ENCODE measurements around the gene AGBL3. TPM values are rescaled to one million over a fixed set of nuclear protein-coding genes. Genes with fewer than 3 reads are reported as not detected.
A peak's percentile ranks its signal among the peaks of the same experiment; 100 is the strongest.

AGBL3 gene
- total and polyA plus RNA-seq, 9 of the 15 experiments (the other 6 are each of a cell fraction or from before 2014, with no cell fraction given), result 0.54 to 2.9 (median 1.7) TPM

GRCh38 chr7:134947329-134947728 lies 39.0 kb upstream of the AGBL3 start:
- no peaks in the 10 kb centered on the region for H3K36me3 ChIP-seq (ENCODE audit: control insufficient read depth, insufficient read depth, low read length)
- 29% methylated on average over 17 of the region's 17 CpGs for WGBS (ENCODE audit: insufficient coverage, low coverage, missing lambda C conversion rate)
- FAIRE-seq (no peak), DNase-seq (ENCODE audit: extremely low read depth in 1 of 4, low spot score in 3 of 4) (no peak), ATAC-seq (no peak; the same call in 2 of the 3 replicates)
- POLR2A ChIA-PET, result interaction anchor here (0.6 to 0.7 kb wide), 2 partner anchors 108 to 211 kb away, joined by 3 read pairs; no protein-coding TSS in a partner anchor
- H3K4me1 ChIP-seq (replicated peaks in 1 of 2; ENCODE audit: control insufficient read depth in 2 of 2, insufficient read depth in 2 of 2, low read length in 2 of 2), result no peaks in the 10 kb centered on the region; a peak in 1 of 5 replicates
- no peak overlapping the region for H2AFZ ChIP-seq (ENCODE audit: low read depth, low read length)
- H3K27ac ChIP-seq (ENCODE audit: extremely low read depth, low read depth, low read length), result no peak overlapping the region
- H3K9me1 ChIP-seq (ENCODE audit: control insufficient read depth, insufficient read depth, low read length), result no peaks in the 10 kb centered on the region
- intact Hi-C loops (cut with micrococcal nuclease), result loop anchor here (10.0 kb wide), 1 partner anchor 433 kb away; no protein-coding TSS in a partner anchor
- no TSS peak for BruUV-seq (replicated peaks)
- no peaks in the 10 kb centered on the region for H3K79me2 ChIP-seq (ENCODE audit: control insufficient read depth, insufficient read depth, low read length)
- H3K4me3 ChIP-seq, result no peak overlapping the region
- CTCF ChIA-PET (ENCODE audit: low intra/inter-chr PET ratio), result interaction anchor here (1.1 kb wide), 1 partner anchor 257 kb away, joined by 4 read pairs; no protein-coding TSS in a partner anchor
- TF ChIP-seq CBFB (CRISPR knock-in tag; IDR thresholded peaks at IDR 0.05) (0 out of 2 replicates have a peak, but pooled peaks have one; percentile 32), ELF1 (tag; IDR thresholded peaks at IDR 0.05) (no peak)
- no peak overlapping the region for H3K9ac ChIP-seq (ENCODE audit: insufficient read depth in 1 of 2, low read depth in 2 of 2, low read length in 2 of 2)
- no peak overlapping the region for H3K4me2 ChIP-seq (ENCODE audit: insufficient read depth, low read length)
- no peaks in the 10 kb centered on the region for H4K20me1 ChIP-seq (replicated peaks; ENCODE audit: control insufficient read depth, insufficient read depth, low read length)
- in situ Hi-C loops (cut with MboI), result loop anchor here (5.0 to 10.0 kb wide), 2 partner anchors 320 to 503 kb away; no protein-coding TSS in a partner anchor
- H3K27me3 ChIP-seq (ENCODE audit: control insufficient read depth in 2 of 2, insufficient read depth in 2 of 2, low read length in 2 of 2), result peaks cover 6 to 13% of the 10 kb centered on the region in 2 experiments; a peak in 3 of 5 replicates
- H3K9me3 ChIP-seq (replicated peaks; ENCODE audit: control insufficient read depth, insufficient read depth, low read depth, low read length), result no peaks in the 10 kb centered on the region

GRCh38 chr7:134947831-134948230 lies 38.5 kb upstream of the AGBL3 start:
- no peaks in the 10 kb centered on the region for H3K79me2 ChIP-seq (ENCODE audit: control insufficient read depth, insufficient read depth, low read length)
- no peak overlapping the region for H2AFZ ChIP-seq (ENCODE audit: low read depth, low read length)
- no peaks in the 10 kb centered on the region for H4K20me1 ChIP-seq (replicated peaks; ENCODE audit: control insufficient read depth, insufficient read depth, low read length)
- ChIA-PET CTCF (ENCODE audit: low intra/inter-chr PET ratio) (no interaction called here), POLR2A (interaction anchor here (0.7 kb wide), 1 partner anchor 108 kb away, joined by 3 read pairs; no protein-coding TSS in a partner anchor)
- no peak for DNase-seq (ENCODE audit: extremely low read depth in 1 of 4, low spot score in 3 of 4)
- H3K9me3 ChIP-seq (replicated peaks; ENCODE audit: control insufficient read depth, insufficient read depth, low read depth, low read length), result no peaks in the 10 kb centered on the region
- H3K27me3 ChIP-seq (ENCODE audit: control insufficient read depth in 2 of 2, insufficient read depth in 2 of 2, low read length in 2 of 2), result peaks cover 6 to 13% of the 10 kb centered on the region in 2 experiments; a peak in 3 of 5 replicates
- FAIRE-seq, result no peak
- no peak for ATAC-seq
- intact Hi-C loops (cut with micrococcal nuclease), result loop anchor here (10.0 kb wide), 1 partner anchor 433 kb away; no protein-coding TSS in a partner anchor
- H3K9ac ChIP-seq (ENCODE audit: insufficient read depth in 1 of 2, low read depth in 2 of 2, low read length in 2 of 2), result no peak overlapping the region
- no peaks in the 10 kb centered on the region for H3K9me1 ChIP-seq (ENCODE audit: control insufficient read depth, insufficient read depth, low read length)
- H3K4me2 ChIP-seq (ENCODE audit: insufficient read depth, low read length), result no peak overlapping the region
- TF ChIP-seq ADNP (tag; IDR thresholded peaks at IDR 0.05) (peak; percentile 60; the same call in 1 of the 2 replicates), KDM1A (IDR thresholded peaks at IDR 0.05) (peak; percentile 40 to 67; a peak in 2 of 4 replicates), TEAD2 (tag; IDR thresholded peaks at IDR 0.05) (no peak), CHD4 (IDR thresholded peaks at IDR 0.05; ENCODE audit: insufficient read depth, insufficient replicate concordance, low read depth, low read length, poor library complexity, severe bottlenecking) (peak; percentile 82), RBM25 (IDR thresholded peaks at IDR 0.05; ENCODE audit: low read depth, low read length, severe bottlenecking) (peak; percentile 93), BCOR (IDR thresholded peaks at IDR 0.05) (peak; percentile 86), TRIM25 (IDR thresholded peaks at IDR 0.05; ENCODE audit: borderline replicate concordance) (no peak), ZBTB12 (CRISPR knock-in tag; IDR thresholded peaks at IDR 0.05) (no peak)
- H3K4me3 ChIP-seq, result no peak overlapping the region
- no peaks in the 10 kb centered on the region for H3K36me3 ChIP-seq (ENCODE audit: control insufficient read depth, insufficient read depth, low read length)
- in situ Hi-C loops (cut with MboI), result loop anchor here (5.0 to 10.0 kb wide), 2 partner anchors 321 to 503 kb away; no protein-coding TSS in a partner anchor
- no peaks in the 10 kb centered on the region; a peak in 1 of 5 replicates for H3K4me1 ChIP-seq (replicated peaks in 1 of 2; ENCODE audit: control insufficient read depth in 2 of 2, insufficient read depth in 2 of 2, low read length in 2 of 2)
- 10% methylated on average over 1 of the region's 1 CpG for whole genome bisulfite sequencing (ENCODE audit: insufficient coverage, low coverage, missing lambda C conversion rate)
- H3K27ac ChIP-seq (ENCODE audit: extremely low read depth, low read depth, low read length), result no peak overlapping the region
- no TSS peak for BruUV-seq (replicated peaks)
